OCI-LY1 (cell line): ENCODE measurements around the gene YIPF7.

Experiments
- H2AFZ ChIP-seq: fragments of 200-600 bp; sonication (generic), shearing (Covaris generic); 2 replicates; pipeline ENCODE4 v1.6.0; 2014; ENCODE audit warnings: antibody characterized with exemption, mild to moderate bottlenecking, low read length
- H3F3A ChIP-seq: fragments of 200-600 bp; sonication (generic), shearing (Covaris generic); 2 replicates; pipeline ENCODE4 v1.6.0; 2014; ENCODE audit warnings: mild to moderate bottlenecking, antibody characterized with exemption, low read length, moderate library complexity; ENCODE audit not compliant: insufficient read depth
- H3K27ac ChIP-seq: fragments of 200-600 bp; sonication (generic); 2 replicates; pipeline ENCODE4 v1.5.1; 2014; ENCODE audit warnings: low read length, mixed run types, mild to moderate bottlenecking, low read depth; ENCODE audit not compliant: poor library complexity, severe bottlenecking
- H3K27me3 ChIP-seq: fragments of 200-600 bp; sonication (generic); 2 replicates; pipeline ENCODE4 v1.6.0; 2014; ENCODE audit warnings: antibody characterized with exemption, mild to moderate bottlenecking, low read length, moderate library complexity; ENCODE audit not compliant: insufficient read depth
- H3K36me3 ChIP-seq: fragments of 200-600 bp; sonication (generic); 2 replicates; pipeline ENCODE4 v1.6.1; 2014; ENCODE audit warnings: mild to moderate bottlenecking, antibody characterized with exemption, low read length, moderate library complexity, mixed read lengths; ENCODE audit not compliant: insufficient read depth
- H3K4me1 ChIP-seq: fragments of 200-600 bp; sonication (generic); 2 replicates; pipeline ENCODE4 v1.5.1; 2014; ENCODE audit warnings: mild to moderate bottlenecking, low read length, moderate library complexity; ENCODE audit not compliant: insufficient read depth, severe bottlenecking
- H3K4me2 ChIP-seq: fragments of 200-600 bp; sonication (generic), shearing (Covaris generic); 2 replicates; pipeline ENCODE4 v1.6.1; 2014; ENCODE audit warnings: low read length
- H3K4me3 ChIP-seq: fragments of 200-600 bp; sonication (generic); 2 replicates; pipeline ENCODE4 v1.5.1; 2014; ENCODE audit warnings: low read length, low read depth, mild to moderate bottlenecking, mixed read lengths; ENCODE audit not compliant: poor library complexity, severe bottlenecking
- H3K79me2 ChIP-seq: fragments of 200-600 bp; shearing (Covaris generic); 2 replicates; pipeline ENCODE4 v1.6.1; 2016; ENCODE audit warnings: mixed run types, low read length, mixed read lengths; ENCODE audit not compliant: insufficient read depth
- H3K9ac ChIP-seq: fragments of 200-600 bp; sonication (generic), shearing (Covaris generic); 2 replicates; pipeline ENCODE4 v1.6.1; 2014; ENCODE audit warnings: mild to moderate bottlenecking, low read length, mixed read lengths
- H3K9me2 ChIP-seq: fragments of 200-600 bp; sonication (generic), shearing (Covaris generic); 2 replicates; pipeline ENCODE4 v1.6.1; 2014; ENCODE audit warnings: low read depth, mild to moderate bottlenecking, low read length, mixed read lengths
- H3K9me3 ChIP-seq: fragments of 200-600 bp; shearing (Covaris generic); 2 replicates; pipeline ENCODE4 v1.6.1; 2014; ENCODE audit warnings: low read length, mixed read lengths
- H4K20me1 ChIP-seq: fragments of 200-600 bp; sonication (generic), shearing (Covaris generic); 2 replicates; pipeline ENCODE4 v1.6.0; 2016; ENCODE audit warnings: mild to moderate bottlenecking, low read length; ENCODE audit not compliant: insufficient read depth
- EZH2 ChIP-seq: fragments of 200-600 bp; sonication (generic), shearing (Covaris generic); IDR thresholded peaks from 2 replicates; pipeline ENCODE4 v1.8.0; 2017; ENCODE audit warnings: borderline replicate concordance, mixed run types, mild to moderate bottlenecking, antibody characterized with exemption, low read length, moderate library complexity, mixed read lengths
- TF ChIP-seq, protein P1 (sequence below): fragments of 200-600 bp; sonication (generic), shearing (Covaris generic); IDR thresholded peaks from 2 replicates; pipeline ENCODE4 v1.5.1; 2017; ENCODE audit warnings: mild to moderate bottlenecking, antibody characterized with exemption, low read length, moderate library complexity, mixed read lengths

Gene YIPF7

GRCh38 chr4:44580231-44580630 is 71.2 kb downstream of the YIPF7 start:
- H3K27ac ChIP-seq: no peak overlapping the region
- H4K20me1 ChIP-seq: no peaks in the 10 kb centered on the region
- H2AFZ ChIP-seq: no peak overlapping the region
- H3K9me3 ChIP-seq: no peaks in the 10 kb centered on the region
- no peak overlapping the region for H3K9ac ChIP-seq
- no peaks in the 10 kb centered on the region for H3K27me3 ChIP-seq
- H3K4me2 ChIP-seq: no peak overlapping the region
- H3K4me3 ChIP-seq: no peak overlapping the region
- TF ChIP-seq EZH2: no peak
- TF ChIP-seq, protein P1, sequence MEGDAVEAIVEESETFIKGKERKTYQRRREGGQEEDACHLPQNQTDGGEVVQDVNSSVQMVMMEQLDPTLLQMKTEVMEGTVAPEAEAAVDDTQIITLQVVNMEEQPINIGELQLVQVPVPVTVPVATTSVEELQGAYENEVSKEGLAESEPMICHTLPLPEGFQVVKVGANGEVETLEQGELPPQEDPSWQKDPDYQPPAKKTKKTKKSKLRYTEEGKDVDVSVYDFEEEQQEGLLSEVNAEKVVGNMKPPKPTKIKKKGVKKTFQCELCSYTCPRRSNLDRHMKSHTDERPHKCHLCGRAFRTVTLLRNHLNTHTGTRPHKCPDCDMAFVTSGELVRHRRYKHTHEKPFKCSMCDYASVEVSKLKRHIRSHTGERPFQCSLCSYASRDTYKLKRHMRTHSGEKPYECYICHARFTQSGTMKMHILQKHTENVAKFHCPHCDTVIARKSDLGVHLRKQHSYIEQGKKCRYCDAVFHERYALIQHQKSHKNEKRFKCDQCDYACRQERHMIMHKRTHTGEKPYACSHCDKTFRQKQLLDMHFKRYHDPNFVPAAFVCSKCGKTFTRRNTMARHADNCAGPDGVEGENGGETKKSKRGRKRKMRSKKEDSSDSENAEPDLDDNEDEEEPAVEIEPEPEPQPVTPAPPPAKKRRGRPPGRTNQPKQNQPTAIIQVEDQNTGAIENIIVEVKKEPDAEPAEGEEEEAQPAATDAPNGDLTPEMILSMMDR: no peak
- H3F3A ChIP-seq: no peaks in the 10 kb centered on the region
- H3K79me2 ChIP-seq: no peaks in the 10 kb centered on the region
- no peaks in the 10 kb centered on the region for H3K36me3 ChIP-seq
- no peaks in the 10 kb centered on the region for H3K4me1 ChIP-seq
- H3K9me2 ChIP-seq: no peaks in the 10 kb centered on the region

DNA sequence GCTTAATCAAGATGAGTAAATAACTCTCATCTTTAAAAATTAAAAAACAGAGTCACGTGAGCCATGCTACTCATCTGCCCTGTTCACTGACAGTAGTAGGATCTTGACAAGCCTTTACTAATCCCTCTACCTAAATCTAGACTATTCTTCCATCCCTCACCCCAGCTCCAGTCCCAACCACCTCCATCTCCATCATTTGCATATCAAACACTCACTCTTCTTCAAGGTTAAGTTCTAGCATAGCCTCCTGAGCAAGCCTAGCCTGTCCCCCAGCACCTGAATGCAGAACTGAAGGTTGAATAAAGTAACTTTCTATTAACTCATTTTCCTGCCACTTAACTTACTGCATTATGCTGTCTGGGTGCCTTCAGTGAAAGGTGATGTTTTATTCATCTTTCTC is 72.5 kb downstream of the YIPF7 start:
- Histone ChIP-seq H3K4me1 (no peaks in the 10 kb centered on the region), H3K4me3 (no peak overlapping the region), H3K4me2 (no peak overlapping the region), H4K20me1 (no peaks in the 10 kb centered on the region), H3K9me3 (no peaks in the 10 kb centered on the region), H3K9ac (no peak overlapping the region), H3K9me2 (no peaks in the 10 kb centered on the region), H3F3A (no peaks in the 10 kb centered on the region), H3K79me2 (no peaks in the 10 kb centered on the region), H3K27ac (no peak overlapping the region), H3K36me3 (no peaks in the 10 kb centered on the region), H3K27me3 (no peaks in the 10 kb centered on the region), H2AFZ (no peak overlapping the region)
- no peak for TF ChIP-seq EZH2
- TF ChIP-seq, protein P1: no peak
